Pancreas (tissue), 10 donors: Measurements from ENCODE around the gene EHBP1L1. TPM values are rescaled to one million over a fixed set of nuclear protein-coding genes. Genes with fewer than 3 reads are reported as not detected.
"Not testable (repeated sequence)": the region's sequence is repeated elsewhere in the genome, so short reads cannot be mapped to it uniquely, and the experiment has no call there.

ENCODE experiments used
- ATAC-seq, 4 donors: fragments of 200-7000 bp; cut with Tn5 transposase; one replicate each; pipeline versions ENCODE4 v1.8.0 to v1.9.1; 2020; ENCODE audit warnings: mild to moderate bottlenecking in 4 of 4, moderate library complexity in 4 of 4
- DNase-seq, 6 donors: peaks; one replicate each; pipeline ENCODE4 v3.0.0-alpha.2; 2020
- FAIRE-seq: peaks from 2 replicates; lab custom pipeline; 2012; peaks lifted over from hg19 to GRCh38; lab: Jason Lieb, UNC
- H3K27ac ChIP-seq, 4 donors: fragments of 200-600 bp; sonication (generic); 1 replicate in 3 of 4; 2 replicates in 1 of 4; pipeline versions ENCODE4 v1.5.0 to v1.8.0; 2020
- H3K27me3 ChIP-seq, 4 donors: fragments of 200-600 bp; one replicate each; pipeline ENCODE4 v1.8.0; 2021
- H3K36me3 ChIP-seq, 3 donors: fragments of 200-600 bp; sonication (generic) in 1 of 3; one replicate each; pipeline versions ENCODE4 v1.5.0 to v1.8.0; 2020 to 2021
- H3K4me1 ChIP-seq, 3 donors: fragments of 200-600 bp; one replicate each; pipeline ENCODE4 v1.8.0; 2021
- H3K4me3 ChIP-seq, 4 donors: fragments of 200-600 bp; sonication (generic) in 2 of 4; one replicate each; pipeline versions ENCODE4 v1.5.0 to v1.8.0; 2020 to 2021
- H3K9me3 ChIP-seq, 4 donors: fragments of 200-600 bp; one replicate each; pipeline ENCODE4 v1.8.0; 2021
- CTCF ChIP-seq, 4 donors: fragments of 200-600 bp; sonication (generic) in 3 of 4; IDR thresholded peaks; one replicate each; pipeline versions ENCODE4 v1.5.0 to v1.8.0; 2021; ENCODE audit warnings: antibody characterized with exemption in 4 of 4
- WGBS, 2 donors: extraction: QIAGEN DNeasy Blood & Tissue Kit; methylation state at CpG; one replicate each; pipeline ENCODE4 v1.1.7; 2013; 5-methylcytosine and 5-hydroxymethylcytosine counted together
- intact Hi-C, 3 donors: fragments of 100-400 bp; cut with DNase I; formaldehyde crosslinking; loops; one replicate each; pipeline versions ENCODE4 v1.11.1 to v1.14.2; 2022
- polyA plus RNA-seq, 2 donors: library from polyadenylated mRNA; stranded (reverse); fragments of 200-250 nt; gene quantifications; one replicate each; pipeline ENCODE4 v1.2.3, GENCODE V29; 2013
- total RNA-seq, 6 donors: library from RNA; stranded (reverse); fragmentation: NEBNext Ultra II Directional in 4 of 6; extraction: Animal tissue kit (Norgen Biotek cat#: 25700) in 4 of 6; gene quantifications; one replicate each; pipeline versions ENCODE4 v1.2.1 to v1.2.4, GENCODE V29; 2021 to 2023
- donor health status: healthy with polysubstance abuse.
- donor health status: DM: no; HTN: no; CAD: no; lungs with moderate emphysema.
- donor health status: DM: no; HTN: no; CAD: no.
- donor health status: control.
- donor health status: control.
- donor health status: Bipolar disorder and iron deficiency.
- donor health status: DM: yes; HTN: yes; CAD: no.
- donor health status: DM: no; HTN: no; CAD: no.
- donor health status: DM: no; HTN: no; CAD: no.
- donor health status: DM: yes; HTN: yes; CAD: no.

EHBP1L1 gene
- total and polyA plus RNA-seq, 8 donors, result 6.5 to 34.2 (median 14.6) TPM

- Histone ChIP-seq H3K4me1 (peaks cover 8 to 9% (median 9%) of the 10 kb centered on the region in 3 donors), H3K36me3 (peaks cover 3 to 31% (median 20%) of the 10 kb centered on the region in 3 donors), H3K27me3 (no peaks in the 10 kb centered on the region), H3K4me3 (no peak overlapping the region), H3K27ac (no peak overlapping the region), H3K9me3 (no peaks in the 10 kb centered on the region)
- ATAC-seq (no peak), FAIRE-seq (no peak), DNase-seq (peak in 1 of 6 donors; percentile 53)
- intact Hi-C loops, result no loop called here
- TF ChIP-seq CTCF (IDR thresholded peaks at IDR 0.05), result no peak
- WGBS, 2 donors, result 95 to 96% methylated on average over 46 of the region's 46 CpGs
These were observed 59.3 kb downstream of the EHBP1L1 start for GRCh38 chr11:65634905-65635731.

GRCh38 chr11:65636108-65637031, 60.5 kb downstream of the EHBP1L1 start:
- Histone ChIP-seq H3K27me3 (no peaks in the 10 kb centered on the region), H3K27ac (peak overlapping the region in 1 of 4 donors; percentile 69), H3K4me1 (peaks cover 8 to 9% (median 9%) of the 10 kb centered on the region in 3 donors), H3K36me3 (peaks cover 3 to 31% (median 12%) of the 10 kb centered on the region in 3 donors), H3K9me3 (no peaks in the 10 kb centered on the region), H3K4me3 (no peak overlapping the region)
- DNase-seq, result peak in 1 of 6 donors; percentile 42
- no peak for ATAC-seq
- no peak for TF ChIP-seq CTCF (IDR thresholded peaks at IDR 0.05)
- FAIRE-seq, result no peak
- intact Hi-C loops, result no loop called here
- 88 to 91% methylated on average over 27 to 28 of the region's 28 CpGs for WGBS, 2 donors

GRCh38 chr11:65637032-65637557, 61.2 kb downstream of the EHBP1L1 start:
- FAIRE-seq, result no peak
- 93 to 97% methylated on average over 3 of the region's 3 CpGs for WGBS, 2 donors
- Histone ChIP-seq H3K9me3 (no peaks in the 10 kb centered on the region), H3K27ac (peak overlapping the region; percentile 42 to 69 (median 50)), H3K4me1 (peaks cover 8 to 9% (median 9%) of the 10 kb centered on the region in 3 donors), H3K36me3 (peaks cover 3 to 31% (median 10%) of the 10 kb centered on the region in 3 donors), H3K4me3 (peak overlapping the region in 2 of 4 donors; percentile 72 to 83), H3K27me3 (no peaks in the 10 kb centered on the region)
- no peak for TF ChIP-seq CTCF (IDR thresholded peaks at IDR 0.05)
- intact Hi-C loops, result no loop called here
- no peak for DNase-seq
- ATAC-seq, result no peak

GRCh38 chr11:65637794-65638419, 62.1 kb downstream of the EHBP1L1 start, which contains the start of gene SIPA1:
Gene SIPA1 (plus strand): TSS chr11:65638101. CDS start chr11:65640922, 2,821 bp downstream.
- ATAC-seq, result peak; percentile 89 to 94 (median 93)
- WGBS, 2 donors, result 4% methylated on average over 35 to 46 of the region's 46 CpGs
- no peaks in the 10 kb centered on the region for H3K27me3 ChIP-seq
- H3K27ac ChIP-seq, result peak within 1 kb of the TSS; percentile 42 to 69 (median 50)
- peaks cover 3 to 31% (median 10%) of the 10 kb centered on the region in 3 donors for H3K36me3 ChIP-seq
- FAIRE-seq, result no peak
- peak within 1 kb of the TSS; percentile 56 to 83 (median 72) for H3K4me3 ChIP-seq
- TF ChIP-seq CTCF (IDR thresholded peaks at IDR 0.05), result peak in 1 of 4 donors; percentile 10
- H3K4me1 ChIP-seq, result peaks cover 8 to 9% (median 9%) of the 10 kb centered on the region in 3 donors
- intact Hi-C loops, result no loop called here
- H3K9me3 ChIP-seq, result no peaks in the 10 kb centered on the region
- peak; percentile 71 to 92 (median 81) for DNase-seq

GRCh38 chr11:65639228-65639597, 63.4 kb downstream of the EHBP1L1 start:
- DNase-seq, H3K4me1 ChIP-seq, FAIRE-seq, H3K9me3 ChIP-seq, ATAC-seq, H3K27me3 ChIP-seq, intact Hi-C loops: not testable (repeated sequence)
- 93 to 94% methylated on average over 9 of the region's 9 CpGs for WGBS, 2 donors
- H3K36me3 ChIP-seq, result peaks cover 3 to 27% (median 10%) of the 10 kb centered on the region in 3 donors
- H3K4me3 ChIP-seq, result peak overlapping the region in 1 of 4 donors; percentile 83
- H3K27ac ChIP-seq, result peak overlapping the region in 1 of 4 donors; percentile 60
